Body of pancreas (tissue), 4 donors: Measurements from ENCODE around the gene PGD.
"Not testable (repeated sequence)": the region's sequence is repeated elsewhere in the genome, so short reads cannot be mapped to it uniquely, and the experiment has no call there.

Experiments
- POLR2A ChIP-seq, 3 donors: fragments of 450-650 bp; IDR thresholded peaks; one replicate each; pipeline ENCODE4 v1.6.1; 2016; ENCODE audit warnings: antibody characterized with exemption in 3 of 3, mild to moderate bottlenecking in 2 of 3
- TF ChIP-seq, protein P1 (sequence below), 7 experiments: fragments of 450-650 bp in 4 of 7; fragments of 200-600 bp in 3 of 7; sonication (generic) in 3 of 7; IDR thresholded peaks; one replicate each; pipeline ENCODE4 v1.5.1; 2016 to 2019; ENCODE audit warnings: antibody characterized with exemption in 7 of 7

DNA sequence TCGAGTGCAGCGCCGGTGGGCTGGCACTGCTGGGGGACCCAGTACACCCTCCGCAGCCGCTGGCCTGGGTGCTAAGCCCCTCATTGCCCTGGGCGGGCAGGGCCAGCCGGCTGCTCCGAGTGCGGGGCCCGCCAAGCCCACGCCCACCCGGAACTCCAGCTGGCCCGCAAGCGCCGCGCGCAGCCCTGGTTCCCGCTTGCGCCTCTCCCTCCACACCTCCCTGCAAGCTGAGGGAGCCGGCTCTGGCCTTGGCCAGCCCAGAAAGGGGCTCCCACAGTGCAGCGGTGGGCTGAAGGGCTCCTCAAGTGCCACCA lies 27.6 kb downstream of the PGD start:
- TF ChIP-seq, protein P1, sequence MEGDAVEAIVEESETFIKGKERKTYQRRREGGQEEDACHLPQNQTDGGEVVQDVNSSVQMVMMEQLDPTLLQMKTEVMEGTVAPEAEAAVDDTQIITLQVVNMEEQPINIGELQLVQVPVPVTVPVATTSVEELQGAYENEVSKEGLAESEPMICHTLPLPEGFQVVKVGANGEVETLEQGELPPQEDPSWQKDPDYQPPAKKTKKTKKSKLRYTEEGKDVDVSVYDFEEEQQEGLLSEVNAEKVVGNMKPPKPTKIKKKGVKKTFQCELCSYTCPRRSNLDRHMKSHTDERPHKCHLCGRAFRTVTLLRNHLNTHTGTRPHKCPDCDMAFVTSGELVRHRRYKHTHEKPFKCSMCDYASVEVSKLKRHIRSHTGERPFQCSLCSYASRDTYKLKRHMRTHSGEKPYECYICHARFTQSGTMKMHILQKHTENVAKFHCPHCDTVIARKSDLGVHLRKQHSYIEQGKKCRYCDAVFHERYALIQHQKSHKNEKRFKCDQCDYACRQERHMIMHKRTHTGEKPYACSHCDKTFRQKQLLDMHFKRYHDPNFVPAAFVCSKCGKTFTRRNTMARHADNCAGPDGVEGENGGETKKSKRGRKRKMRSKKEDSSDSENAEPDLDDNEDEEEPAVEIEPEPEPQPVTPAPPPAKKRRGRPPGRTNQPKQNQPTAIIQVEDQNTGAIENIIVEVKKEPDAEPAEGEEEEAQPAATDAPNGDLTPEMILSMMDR (IDR thresholded peaks at IDR 0.05): not testable (repeated sequence)
- not testable (repeated sequence) for TF ChIP-seq POLR2A (IDR thresholded peaks at IDR 0.05)
